ENCODE data around the gene QSOX2.

QSOX2 gene

GRCh38 chr9:136190656-136191055 lies 55.0 kb downstream of the QSOX2 start:
- Histone ChIP-seq H3K4me1 (peaks cover 0 to 15% (median 4%) of the 10 kb centered on the region in 4 donors), H3K36me3 (no peaks in the 10 kb centered on the region), H3K9me3 (no peaks in the 10 kb centered on the region), H3K27ac (no peak overlapping the region), H3K27me3 (peaks cover 0 to 97% of the 10 kb centered on the region in 2 donors), H3K4me3 (no peak overlapping the region)
- intact Hi-C loops (cut with DNase I; ENCODE audit: low total_unique reads) = no loop called here
- DNase-seq = no peak
- TF ChIP-seq CTCF (IDR thresholded peaks at IDR 0.05) = no peak

GRCh38 chr9:136190237-136190601 lies 55.4 kb downstream of the QSOX2 start:
- Histone ChIP-seq H3K9me3 (no peaks in the 10 kb centered on the region), H3K4me3 (no peak overlapping the region), H3K4me1 (peaks cover 0 to 15% (median 4%) of the 10 kb centered on the region in 4 donors), H3K27me3 (peaks cover 0 to 97% of the 10 kb centered on the region in 2 donors), H3K27ac (no peak overlapping the region), H3K36me3 (no peaks in the 10 kb centered on the region)
- no peak for DNase-seq
- TF ChIP-seq CTCF (IDR thresholded peaks at IDR 0.05) = no peak
- intact Hi-C loops (cut with DNase I; ENCODE audit: low total_unique reads) = no loop called here

GRCh38 chr9:136189394-136190236 lies 56.0 kb downstream of the QSOX2 start:
- Histone ChIP-seq H3K4me3 (no peak overlapping the region), H3K27ac (no peak overlapping the region), H3K9me3 (no peaks in the 10 kb centered on the region), H3K36me3 (no peaks in the 10 kb centered on the region), H3K4me1 (peaks cover 0 to 15% (median 4%) of the 10 kb centered on the region in 4 donors), H3K27me3 (peaks cover 0 to 97% of the 10 kb centered on the region in 2 donors)
- TF ChIP-seq CTCF (IDR thresholded peaks at IDR 0.05) = no peak
- intact Hi-C loops (cut with DNase I; ENCODE audit: low total_unique reads) = no loop called here
- no peak for DNase-seq

- DNase-seq = no peak
- Histone ChIP-seq H3K9me3 (no peaks in the 10 kb centered on the region), H3K36me3 (no peaks in the 10 kb centered on the region), H3K27me3 (peaks cover 0 to 86% of the 10 kb centered on the region in 2 donors), H3K4me1 (peaks cover 0 to 5% (median 2%) of the 10 kb centered on the region in 4 donors), H3K4me3 (no peak overlapping the region), H3K27ac (no peak overlapping the region)
- no peak for TF ChIP-seq CTCF (IDR thresholded peaks at IDR 0.05)
- intact Hi-C loops (cut with DNase I; ENCODE audit: low total_unique reads) = no loop called here
Measured at GRCh38 chr9:136187683-136188586, 57.7 kb downstream of the QSOX2 start.

GRCh38 chr9:136187197-136187596 lies 58.4 kb downstream of the QSOX2 start:
- peaks cover 0 to 86% of the 10 kb centered on the region in 2 donors for H3K27me3 ChIP-seq
- no peak overlapping the region for H3K27ac ChIP-seq
- no peaks in the 10 kb centered on the region for H3K9me3 ChIP-seq
- no peak for DNase-seq
- no peak for TF ChIP-seq CTCF (IDR thresholded peaks at IDR 0.05)
- H3K4me3 ChIP-seq = no peak overlapping the region
- H3K36me3 ChIP-seq = no peaks in the 10 kb centered on the region
- no peaks in the 10 kb centered on the region for H3K4me1 ChIP-seq
- intact Hi-C loops (cut with DNase I; ENCODE audit: low total_unique reads) = no loop called here

Measured in tibial artery (tissue), 4 donors.